GM23338 (cell line): ENCODE results near the gene CYFIP2. TPM values are rescaled to one million over a fixed set of nuclear protein-coding genes. Genes with fewer than 3 reads are reported as not detected.

Experiments
- ATAC-seq: fragments of 200-7000 bp; cut with Tn5 transposase; 3 replicates; pipeline ENCODE4 v1.9.1; 2020
- DNase-seq: peaks from one replicate; pipeline ENCODE4 v3.0.0-alpha.2; 2015; ENCODE audit warnings: low spot score
- H2AFZ ChIP-seq: fragments of 200-600 bp; sonication (generic); 2 replicates; pipeline ENCODE4 v1.8.0; 2016; ENCODE audit warnings: antibody characterized with exemption, mild to moderate bottlenecking, moderate library complexity
- H3F3A ChIP-seq: fragments of 200-600 bp; sonication (generic); replicated peaks from 2 replicates; pipeline ENCODE4 v1.8.0; 2017; ENCODE audit warnings: antibody characterized with exemption, mixed run types, low read depth
- H3K27ac ChIP-seq: fragments of 200-600 bp; sonication (generic); 2 replicates; pipeline ENCODE4 v1.6.1; 2016; ENCODE audit warnings: low read depth
- H3K27me3 ChIP-seq: fragments of 200-600 bp; sonication (generic); 2 replicates; pipeline ENCODE4 v1.8.0; 2016; ENCODE audit warnings: mild to moderate bottlenecking, mixed run types, moderate library complexity; ENCODE audit not compliant: insufficient read depth
- H3K36me3 ChIP-seq: fragments of 200-600 bp; sonication (generic); 2 replicates; pipeline ENCODE4 v1.8.0; 2016; ENCODE audit warnings: mild to moderate bottlenecking; ENCODE audit not compliant: insufficient read depth
- H3K4me1 ChIP-seq: fragments of 200-600 bp; sonication (generic); 2 replicates; pipeline ENCODE4 v1.8.0; 2016; ENCODE audit warnings: mild to moderate bottlenecking, moderate library complexity; ENCODE audit not compliant: insufficient read depth
- H3K4me2 ChIP-seq: fragments of 200-600 bp; sonication (generic); 2 replicates; pipeline ENCODE4 v1.7.1; 2017; ENCODE audit warnings: mixed run types
- H3K4me3 ChIP-seq: fragments of 200-600 bp; sonication (generic); 2 replicates; pipeline ENCODE4 v1.6.1; 2016; ENCODE audit warnings: mixed run types
- H3K79me2 ChIP-seq: fragments of 200-600 bp; sonication (generic); replicated peaks from 2 replicates; pipeline ENCODE4 v1.8.0; 2017; ENCODE audit warnings: mild to moderate bottlenecking; ENCODE audit not compliant: insufficient read depth
- H3K9me2 ChIP-seq: fragments of 200-600 bp; sonication (generic); 2 replicates; pipeline ENCODE4 v1.8.0; 2017; ENCODE audit not compliant: insufficient read depth
- H4K20me1 ChIP-seq: fragments of 200-600 bp; sonication (generic); replicated peaks from 2 replicates; pipeline ENCODE4 v1.8.0; 2017; ENCODE audit warnings: mild to moderate bottlenecking; ENCODE audit not compliant: insufficient read depth
- H3K27ac Mint-ChIP-seq: 2 replicates; pipeline ENCODE4 v1.8.0; 2020; ENCODE audit warnings: inconsistent platforms, mild to moderate bottlenecking, moderate library complexity, mixed read lengths
- H3K27me3 Mint-ChIP-seq: 3 replicates; pipeline ENCODE4 v1.8.0; 2022; ENCODE audit warnings: low read depth, mild to moderate bottlenecking, moderate library complexity, mixed read lengths, inconsistent platforms; ENCODE audit not compliant: insufficient read depth, poor library complexity
- H3K36me3 Mint-ChIP-seq: 3 replicates; pipeline ENCODE4 v1.8.0; 2021; ENCODE audit warnings: low read depth, mild to moderate bottlenecking, inconsistent platforms, moderate library complexity, mixed read lengths
- H3K4me1 Mint-ChIP-seq: 3 replicates; pipeline ENCODE4 v1.8.0; 2020; ENCODE audit warnings: mild to moderate bottlenecking, inconsistent platforms, mixed read lengths
- H3K4me3 Mint-ChIP-seq: 3 replicates; pipeline ENCODE4 v1.8.0; 2021; ENCODE audit warnings: moderate library complexity, mild to moderate bottlenecking, inconsistent platforms, mixed read lengths
- H3K9me3 Mint-ChIP-seq: 3 replicates; pipeline ENCODE4 v1.8.0; 2020; ENCODE audit warnings: moderate library complexity, mild to moderate bottlenecking, inconsistent platforms, mixed read lengths
- CTCF ChIP-seq, 2 experiments: fragments of 200-600 bp in 1 of 2; sonication (generic) in 1 of 2; conservative IDR thresholded peaks; 2 replicates each; pipeline versions ENCODE4 v1.5.1 to v1.6.1; 2016 to 2017; ENCODE audit warnings: antibody characterized with exemption in 2 of 2, low read depth in 2 of 2, mild to moderate bottlenecking in 2 of 2, moderate library complexity in 1 of 2
- ETS1 ChIP-seq: IDR thresholded peaks from 2 replicates; pipeline ENCODE4 v1.6.1; 2016; ENCODE audit warnings: antibody characterized with exemption
- EZH2 ChIP-seq: fragments of 200-600 bp; sonication (generic); IDR thresholded peaks from one replicate; pipeline ENCODE4 v1.8.0; 2017; ENCODE audit warnings: antibody characterized with exemption, mild to moderate bottlenecking, low read depth; ENCODE audit not compliant: unreplicated experiment
- NANOG ChIP-seq: IDR thresholded peaks from 2 replicates; pipeline ENCODE4 v1.6.1; 2016; ENCODE audit warnings: antibody characterized with exemption, borderline replicate concordance
- POLR2AphosphoS5 ChIP-seq: IDR thresholded peaks from 2 replicates; pipeline ENCODE4 v1.6.1; 2016; ENCODE audit warnings: antibody characterized with exemption, low read depth
- ZNF114 ChIP-seq: fragments of 250-450 bp; sonication (Bioruptor Pico); IDR thresholded peaks from 2 replicates; pipeline ENCODE4 v1.5.0; 2020; ENCODE audit warnings: mild to moderate bottlenecking, moderate library complexity
- polyA plus RNA-seq: library from polyadenylated mRNA; unstranded; fragments of >200 nt; fragmentation: Nextera tagmentation; extraction: Ambion mirVana; gene quantifications from 2 replicates; pipeline ENCODE4 v1.2.1, GENCODE V29; 2016
- total RNA-seq: library from RNA; depleted of rRNA; stranded (reverse); fragments of >200 nt; shearing (Covaris generic); gene quantifications from 2 replicates; pipeline ENCODE4 v1.2.3, GENCODE V29; 2014

CYFIP2 gene
- total and polyA plus RNA-seq, 2 experiments from 2014 or later: 54.1 to 98.4 TPM

- Histone ChIP-seq H3K4me1 (peaks cover 2% of the 10 kb centered on the region; the same call in 1 of the 2 replicates), H3K4me2 (no peak overlapping the region), H3F3A (no peaks in the 10 kb centered on the region), H3K9me2 (no peaks in the 10 kb centered on the region), H3K36me3 (no peaks in the 10 kb centered on the region), H3K4me3 (no peak overlapping the region), H3K27ac (no peak overlapping the region), H3K27me3 (no peaks in the 10 kb centered on the region), H3K79me2 (peaks cover 77% of the 10 kb centered on the region), H4K20me1 (peaks cover 18% of the 10 kb centered on the region; the same call in 1 of the 2 replicates), H2AFZ (no peak overlapping the region)
- no peak for TF ChIP-seq POLR2AphosphoS5
- no peak for TF ChIP-seq NANOG
- TF ChIP-seq ETS1: no peak
- no peak for TF ChIP-seq CTCF (conservative IDR thresholded peaks at IDR 0.05; ENCODE audit: low read depth in 2 of 2)
- DNase-seq: no peak
- peaks cover 3% of the 10 kb centered on the region; the same call in 1 of the 3 replicates for H3K4me1 Mint-ChIP-seq
- no peaks in the 10 kb centered on the region for H3K27me3 Mint-ChIP-seq
- no peak overlapping the region for H3K27ac Mint-ChIP-seq
- H3K36me3 Mint-ChIP-seq: peaks cover 4% of the 10 kb centered on the region; the same call in 1 of the 3 replicates
- no peak overlapping the region for H3K4me3 Mint-ChIP-seq
- no peak for ATAC-seq
- H3K9me3 Mint-ChIP-seq: no peaks in the 10 kb centered on the region
Observed at GRCh38 chr5:157282150-157282549, 16.2 kb downstream of the CYFIP2 start.

- Histone ChIP-seq H3F3A (no peaks in the 10 kb centered on the region), H3K36me3 (no peaks in the 10 kb centered on the region), H3K4me2 (no peak overlapping the region), H3K79me2 (peaks cover 66% of the 10 kb centered on the region), H3K4me1 (no peaks in the 10 kb centered on the region), H2AFZ (no peak overlapping the region), H3K27ac (no peak overlapping the region), H3K9me2 (no peaks in the 10 kb centered on the region), H3K27me3 (no peaks in the 10 kb centered on the region), H4K20me1 (peaks cover 18% of the 10 kb centered on the region; the same call in 1 of the 2 replicates), H3K4me3 (no peak overlapping the region)
- peaks cover 13% of the 10 kb centered on the region; the same call in 2 of the 3 replicates for H3K36me3 Mint-ChIP-seq
- no peak for ATAC-seq
- TF ChIP-seq ZNF114 (CRISPR knock-in tag): no peak
- TF ChIP-seq EZH2: no peak
- no peaks in the 10 kb centered on the region for H3K27me3 Mint-ChIP-seq
- H3K9me3 Mint-ChIP-seq: no peaks in the 10 kb centered on the region
- no peak overlapping the region for H3K4me3 Mint-ChIP-seq
- H3K27ac Mint-ChIP-seq: no peak overlapping the region
- DNase-seq: no peak
- H3K4me1 Mint-ChIP-seq: peaks cover 3% of the 10 kb centered on the region; the same call in 1 of the 3 replicates
Observed at GRCh38 chr5:157283434-157283833, 17.5 kb downstream of the CYFIP2 start.
